Kidney (tissue), 14 donors: ENCODE measurements around the gene EFCAB11. TPM values are rescaled to one million over a fixed set of nuclear protein-coding genes. Genes with fewer than 3 reads are reported as not detected.
A peak's percentile ranks its signal among the peaks of the same experiment; 100 is the strongest.

Experiments used
- DNase-seq, 5 donors: peaks; one replicate each; pipeline ENCODE4 v3.0.0-alpha.2; 2013 to 2020
- FAIRE-seq: peaks from 2 replicates; lab custom pipeline; 2012; peaks lifted over from hg19 to GRCh38; lab: Jason Lieb, UNC
- H3K27ac ChIP-seq, 2 donors: one replicate each; pipeline ENCODE4 v1.7.0; 2013; ENCODE audit warnings: low read depth in 2 of 2, low read length in 2 of 2, inconsistent platforms in 1 of 2
- H3K27me3 ChIP-seq: one replicate; pipeline ENCODE4 v1.7.1; 2013; ENCODE audit warnings: low read length, inconsistent platforms; ENCODE audit not compliant: control insufficient read depth, insufficient read depth
- H3K36me3 ChIP-seq, 3 donors: one replicate each; pipeline versions ENCODE4 v1.7.0 to v1.7.1; 2013; ENCODE audit warnings: low read length in 3 of 3, control low read depth in 1 of 3, inconsistent platforms in 1 of 3; ENCODE audit not compliant: insufficient read depth in 3 of 3, control insufficient read depth in 2 of 3
- H3K4me1 ChIP-seq, 3 donors: one replicate each; pipeline versions ENCODE4 v1.7.0 to v1.7.1; 2013; ENCODE audit warnings: low read length in 3 of 3, inconsistent platforms in 1 of 3, low read depth in 1 of 3; ENCODE audit not compliant: control insufficient read depth in 2 of 3, insufficient read depth in 2 of 3
- H3K4me3 ChIP-seq, 3 donors: one replicate each; pipeline versions ENCODE4 v1.7.0 to v1.8.1; 2013; ENCODE audit warnings: low read length in 3 of 3, control low read depth in 1 of 3, inconsistent platforms in 1 of 3
- H3K9ac ChIP-seq, 3 donors: one replicate each; pipeline versions ENCODE4 v1.7.0 to v1.7.1; 2013; ENCODE audit warnings: low read length in 3 of 3, control low read depth in 1 of 3, inconsistent platforms in 1 of 3
- H3K9me3 ChIP-seq, 3 donors: one replicate each; pipeline versions ENCODE4 v1.7.0 to v1.7.1; 2013; ENCODE audit warnings: low read length in 3 of 3, control low read depth in 1 of 3, inconsistent platforms in 1 of 3; ENCODE audit not compliant: control insufficient read depth in 2 of 3, insufficient read depth in 1 of 3
- intact Hi-C: fragments of 100-400 bp; cut with DNase I; formaldehyde crosslinking; loops from one replicate; pipeline ENCODE4 v1.11.1; 2022
- polyA plus RNA-seq: library from polyadenylated mRNA; stranded (reverse); fragments of 350-450 nt; fragmentation: Illumina TruSeq; extraction: RNeasy Lipid Tissue Mini Kit (QIAGEN cat#74804); gene quantifications from one replicate; pipeline ENCODE4 v1.2.3, GENCODE V29; 2014; ENCODE audit warnings: low read depth, low replicate concordance; ENCODE audit not compliant: insufficient read depth
- total RNA-seq: library from RNA; stranded (reverse); fragmentation: NEBNext Ultra II Directional; extraction: Animal tissue kit (Norgen Biotek cat#: 25700); gene quantifications from one replicate; pipeline ENCODE4 v1.2.1, GENCODE V29; 2021
- TF ChIP-seq, protein P1 (sequence below): IDR thresholded peaks from 3 replicates; pipeline ENCODE4 v1.5.1; 2012; ENCODE audit warnings: mild to moderate bottlenecking, moderate library complexity, borderline replicate concordance; ENCODE audit not compliant: insufficient read depth; ENCODE audit errors: extremely low read depth
- donor health status: control.
- donor health status: control.
- donor health status: control.
- donor health status: control.
- donor health status: control.
- donor health status: DM: yes; HTN: yes; CAD: no.
- donor health status: Normal renal cell carcinoma (clear cell type).

EFCAB11 gene
- total and polyA plus RNA-seq, 2 donors from 2014 or later, result 8.4 to 8.9 TPM

DNA sequence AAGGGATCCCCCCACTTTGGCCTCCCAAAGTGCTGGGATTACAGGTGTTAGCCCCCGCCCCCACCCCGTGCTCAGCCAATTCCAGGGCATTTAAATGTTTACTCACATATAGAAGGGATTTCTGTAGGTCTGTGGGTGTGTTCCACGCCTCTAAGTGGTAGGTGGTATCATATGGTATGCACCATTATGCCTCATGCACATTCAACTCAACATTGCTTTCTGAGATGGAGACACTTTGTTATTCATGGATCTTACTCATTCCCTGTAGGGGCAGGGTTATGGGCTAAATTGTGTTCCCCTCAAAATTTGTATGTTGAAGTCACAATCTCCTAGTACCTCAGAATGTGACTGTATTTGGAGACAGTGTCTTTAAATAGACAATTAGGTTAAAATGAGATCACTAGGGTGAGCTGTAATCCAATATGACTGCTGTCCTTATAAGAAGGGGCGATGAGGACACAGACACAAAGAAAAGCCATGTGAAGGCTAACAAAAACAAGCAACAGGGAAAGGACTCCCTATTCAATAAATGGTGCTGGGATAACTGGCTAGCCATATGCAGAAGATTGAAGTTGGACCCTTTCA, 200.6 kb downstream of the EFCAB11 start:
- no peaks in the 10 kb centered on the region for H3K4me1 ChIP-seq
- DNase-seq (no peak), FAIRE-seq (no peak)
- H3K9me3 ChIP-seq, result no peaks in the 10 kb centered on the region
- H3K4me3 ChIP-seq, result no peak overlapping the region
- H3K36me3 ChIP-seq, result no peaks in the 10 kb centered on the region
- TF ChIP-seq, protein P1, sequence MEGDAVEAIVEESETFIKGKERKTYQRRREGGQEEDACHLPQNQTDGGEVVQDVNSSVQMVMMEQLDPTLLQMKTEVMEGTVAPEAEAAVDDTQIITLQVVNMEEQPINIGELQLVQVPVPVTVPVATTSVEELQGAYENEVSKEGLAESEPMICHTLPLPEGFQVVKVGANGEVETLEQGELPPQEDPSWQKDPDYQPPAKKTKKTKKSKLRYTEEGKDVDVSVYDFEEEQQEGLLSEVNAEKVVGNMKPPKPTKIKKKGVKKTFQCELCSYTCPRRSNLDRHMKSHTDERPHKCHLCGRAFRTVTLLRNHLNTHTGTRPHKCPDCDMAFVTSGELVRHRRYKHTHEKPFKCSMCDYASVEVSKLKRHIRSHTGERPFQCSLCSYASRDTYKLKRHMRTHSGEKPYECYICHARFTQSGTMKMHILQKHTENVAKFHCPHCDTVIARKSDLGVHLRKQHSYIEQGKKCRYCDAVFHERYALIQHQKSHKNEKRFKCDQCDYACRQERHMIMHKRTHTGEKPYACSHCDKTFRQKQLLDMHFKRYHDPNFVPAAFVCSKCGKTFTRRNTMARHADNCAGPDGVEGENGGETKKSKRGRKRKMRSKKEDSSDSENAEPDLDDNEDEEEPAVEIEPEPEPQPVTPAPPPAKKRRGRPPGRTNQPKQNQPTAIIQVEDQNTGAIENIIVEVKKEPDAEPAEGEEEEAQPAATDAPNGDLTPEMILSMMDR, result no peak
- H3K27me3 ChIP-seq, result no peaks in the 10 kb centered on the region
- no peak overlapping the region for H3K9ac ChIP-seq
- H3K27ac ChIP-seq, result no peak overlapping the region
- intact Hi-C loops, result no loop called here

DNA sequence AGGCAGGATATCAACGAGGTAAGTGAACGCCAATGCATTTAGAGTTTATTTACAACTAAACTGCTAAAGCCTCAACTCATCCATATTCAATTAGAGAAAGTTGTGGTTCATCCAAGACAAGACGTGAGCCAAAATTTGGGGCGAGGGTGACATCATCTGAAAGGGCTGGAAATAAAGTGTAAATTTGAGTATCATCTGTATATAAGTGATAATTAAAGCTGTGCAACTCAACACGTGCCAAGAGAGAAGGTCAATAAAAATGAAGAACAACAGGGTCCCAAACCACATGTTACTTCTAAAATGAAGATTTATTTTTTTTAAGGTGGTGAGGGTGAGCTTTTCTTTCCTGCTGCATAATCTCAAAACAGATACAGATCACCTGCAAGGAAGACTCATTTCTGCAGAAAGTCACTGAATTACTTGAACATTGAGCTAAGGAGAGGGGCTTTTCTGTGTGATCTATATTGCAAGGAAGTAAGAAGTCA, 203.6 kb downstream of the EFCAB11 start:
- Histone ChIP-seq H3K36me3 (no peaks in the 10 kb centered on the region), H3K9ac (no peak overlapping the region), H3K4me1 (no peaks in the 10 kb centered on the region), H3K9me3 (no peaks in the 10 kb centered on the region), H3K27me3 (no peaks in the 10 kb centered on the region), H3K27ac (no peak overlapping the region), H3K4me3 (no peak overlapping the region)
- intact Hi-C loops, result no loop called here
- DNase-seq, result no peak
- TF ChIP-seq, protein P1, result no peak
- FAIRE-seq, result no peak

DNA sequence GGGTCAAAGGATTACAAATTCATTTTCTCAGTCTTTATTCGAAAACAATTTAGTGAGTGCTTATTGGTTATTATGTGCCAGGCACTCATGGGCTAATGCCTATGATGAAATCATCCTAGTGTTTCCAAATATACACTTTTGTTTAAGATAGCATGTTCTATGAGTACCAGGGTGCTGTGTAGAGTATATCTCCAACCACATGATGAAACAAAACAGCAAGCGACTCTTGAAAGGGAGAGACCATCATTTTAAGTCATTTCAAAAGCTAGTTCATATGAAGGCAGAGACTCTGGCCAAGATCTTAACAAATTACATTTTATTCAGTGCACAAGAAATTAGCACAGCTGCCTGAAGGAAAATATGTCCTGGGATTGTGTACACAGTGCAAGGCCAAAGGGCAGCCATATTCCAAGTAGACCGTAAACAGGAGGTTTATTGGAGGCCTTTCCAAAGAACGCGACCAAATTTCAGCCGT, 204.2 kb downstream of the EFCAB11 start:
- Histone ChIP-seq H3K27me3 (no peaks in the 10 kb centered on the region), H3K27ac (no peak overlapping the region), H3K36me3 (no peaks in the 10 kb centered on the region), H3K9ac (no peak overlapping the region), H3K4me3 (no peak overlapping the region), H3K4me1 (no peaks in the 10 kb centered on the region), H3K9me3 (no peaks in the 10 kb centered on the region)
- peak in 1 of 5 donors; percentile 25 for DNase-seq
- no peak for FAIRE-seq
- intact Hi-C loops, result no loop called here
- TF ChIP-seq, protein P1, result no peak

DNA sequence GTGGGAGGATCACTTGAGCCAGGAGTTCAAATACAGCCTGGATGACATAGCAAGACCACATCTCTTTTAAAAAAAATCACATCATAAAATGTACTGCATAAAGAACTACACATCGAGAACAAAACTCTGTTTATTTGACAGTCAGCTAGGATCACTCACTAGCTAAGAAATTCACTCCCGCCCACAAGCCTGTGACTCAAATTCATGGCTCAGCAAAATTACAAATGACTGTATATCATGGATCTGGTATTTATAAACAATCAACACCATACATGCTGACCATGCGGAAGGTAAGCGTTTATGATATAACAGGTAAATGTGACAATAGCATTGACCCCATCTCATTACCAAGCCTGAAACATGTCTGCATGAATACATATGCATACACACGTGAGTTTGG, 206.5 kb downstream of the EFCAB11 start:
- H3K36me3 ChIP-seq, result no peaks in the 10 kb centered on the region
- FAIRE-seq (no peak), DNase-seq (no peak)
- no peaks in the 10 kb centered on the region for H3K4me1 ChIP-seq
- H3K27me3 ChIP-seq, result no peaks in the 10 kb centered on the region
- no peak overlapping the region for H3K4me3 ChIP-seq
- no peak overlapping the region for H3K9ac ChIP-seq
- intact Hi-C loops, result no loop called here
- H3K27ac ChIP-seq, result no peak overlapping the region
- TF ChIP-seq, protein P1, result no peak
- no peaks in the 10 kb centered on the region for H3K9me3 ChIP-seq
